GM21786 (cell line): ENCODE measurements around the gene YTHDF1.
"Not testable (repeated sequence)": the region's sequence is repeated elsewhere in the genome, so short reads cannot be mapped to it uniquely, and the experiment has no call there.

Source experiments
- ATAC-seq: cut with Tn5 transposase; IDR thresholded peaks from one replicate; pipeline ENCODE4 v1.9.1; 2021; ENCODE audit not compliant: unreplicated experiment

Gene YTHDF1

GRCh38 chr20:63227260-63227659, 11.3 kb upstream of the YTHDF1 start:
- no peak for ATAC-seq

GRCh38 chr20:63226042-63226943, 10.4 kb upstream of the YTHDF1 start:
- ATAC-seq: no peak

GRCh38 chr20:63225082-63225454, 9.1 kb upstream of the YTHDF1 start:
- ATAC-seq: no peak

GRCh38 chr20:63224412-63225081, 8.6 kb upstream of the YTHDF1 start:
- ATAC-seq: no peak

GRCh38 chr20:63223826-63224207, 7.9 kb upstream of the YTHDF1 start:
- no peak for ATAC-seq

- no peak for ATAC-seq
Measured at GRCh38 chr20:63223121-63223825, 7.3 kb upstream of the YTHDF1 start.

GRCh38 chr20:63222541-63222940, 6.6 kb upstream of the YTHDF1 start:
- no peak for ATAC-seq

GRCh38 chr20:63221400-63222053, 5.6 kb upstream of the YTHDF1 start:
- not testable (repeated sequence) for ATAC-seq

- no peak for ATAC-seq
Measured at GRCh38 chr20:63220696-63221399, 4.9 kb upstream of the YTHDF1 start.

GRCh38 chr20:63219866-63220521, 4.1 kb upstream of the YTHDF1 start:
- ATAC-seq: no peak

- no peak for ATAC-seq
Measured at GRCh38 chr20:63219447-63219821, 3.5 kb upstream of the YTHDF1 start.

- no peak for ATAC-seq
Measured at GRCh38 chr20:63218701-63219446, 2.9 kb upstream of the YTHDF1 start.

- ATAC-seq: no peak
Measured at GRCh38 chr20:63217706-63218105, 1.8 kb upstream of the YTHDF1 start.

- no peak for ATAC-seq
Measured at GRCh38 chr20:63216849-63217471, 1.0 kb upstream of the YTHDF1 start.

GRCh38 chr20:63215101-63216040, 560 bp downstream of the YTHDF1 start:
- no peak for ATAC-seq

- no peak for ATAC-seq
Measured at GRCh38 chr20:63214514-63214913, 1.4 kb downstream of the YTHDF1 start.

GRCh38 chr20:63212792-63213191, 3.1 kb downstream of the YTHDF1 start:
- ATAC-seq: no peak

- no peak for ATAC-seq
Measured at GRCh38 chr20:63212393-63212730, 3.6 kb downstream of the YTHDF1 start.
